SK-N-DZ (cell line): Measurements from ENCODE around the gene MACROD2.
A peak's percentile ranks its signal among the peaks of the same experiment; 100 is the strongest.
"Not testable (repeated sequence)": the region's sequence is repeated elsewhere in the genome, so short reads cannot be mapped to it uniquely, and the experiment has no call there.

Source experiments
- DNase-seq: peaks from one replicate; pipeline ENCODE4 v3.0.0-alpha.2; 2015; ENCODE audit warnings: low spot score

MACROD2 gene

DNA sequence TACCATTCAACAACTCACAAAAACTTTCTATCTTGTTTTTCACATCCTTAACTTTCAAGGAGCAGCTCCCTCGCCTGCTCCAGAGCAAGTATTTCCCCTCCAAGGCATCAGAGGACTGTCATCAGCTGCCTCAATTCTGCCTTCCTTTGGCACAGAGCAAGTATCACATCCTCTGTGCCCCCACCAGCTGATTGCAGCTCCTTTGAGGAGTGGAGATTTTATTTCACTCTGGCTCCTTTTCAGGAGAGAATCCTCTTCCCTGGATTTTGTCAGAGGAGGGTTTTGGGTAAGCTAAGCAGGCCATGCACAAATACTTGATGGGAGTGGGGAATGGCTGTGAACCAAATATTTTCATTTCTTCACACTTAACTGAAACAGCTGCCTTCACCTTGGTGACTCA, 952.6 kb downstream of the MACROD2 start:
- DNase-seq: no peak

DNA sequence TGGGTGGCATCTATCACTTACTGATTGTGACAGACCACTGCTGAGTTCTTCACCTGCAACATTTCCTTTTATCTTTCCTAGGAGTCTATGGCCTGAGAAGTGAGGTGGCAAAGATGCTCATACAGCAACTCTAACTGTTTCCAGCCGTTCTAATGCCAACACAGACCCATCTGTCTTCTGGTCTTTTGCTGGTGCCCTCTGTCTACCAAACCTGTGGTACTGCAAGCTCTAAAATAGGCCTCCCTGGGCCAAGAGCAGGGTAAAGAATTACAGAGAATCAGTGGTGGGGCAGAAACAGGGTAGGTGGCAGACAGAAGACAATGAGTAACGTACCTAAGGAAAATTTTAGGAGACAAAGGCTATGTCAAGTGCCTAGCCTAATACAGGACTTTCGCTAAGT, 953.1 kb downstream of the MACROD2 start:
- peak; percentile 35 for DNase-seq

DNA sequence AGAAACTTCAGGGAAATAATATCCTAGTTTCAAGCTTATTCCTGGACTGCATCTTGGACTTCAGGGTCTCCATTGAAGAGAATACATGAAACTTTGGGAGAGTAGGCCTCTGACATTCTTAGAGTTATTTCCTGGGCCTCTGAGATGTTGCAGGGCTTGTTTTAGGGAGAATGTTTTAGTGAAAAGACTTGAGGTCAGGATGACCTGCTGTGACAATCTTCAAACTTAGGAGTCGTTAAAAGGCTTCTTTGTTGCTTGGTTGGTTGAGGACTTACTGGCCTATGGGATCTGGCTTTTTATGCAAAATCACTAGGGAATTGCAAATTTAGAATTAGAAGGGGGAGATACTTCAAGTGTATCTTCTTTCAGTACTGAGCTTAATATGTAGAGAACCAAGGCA, 955.3 kb downstream of the MACROD2 start:
- DNase-seq: no peak

DNA sequence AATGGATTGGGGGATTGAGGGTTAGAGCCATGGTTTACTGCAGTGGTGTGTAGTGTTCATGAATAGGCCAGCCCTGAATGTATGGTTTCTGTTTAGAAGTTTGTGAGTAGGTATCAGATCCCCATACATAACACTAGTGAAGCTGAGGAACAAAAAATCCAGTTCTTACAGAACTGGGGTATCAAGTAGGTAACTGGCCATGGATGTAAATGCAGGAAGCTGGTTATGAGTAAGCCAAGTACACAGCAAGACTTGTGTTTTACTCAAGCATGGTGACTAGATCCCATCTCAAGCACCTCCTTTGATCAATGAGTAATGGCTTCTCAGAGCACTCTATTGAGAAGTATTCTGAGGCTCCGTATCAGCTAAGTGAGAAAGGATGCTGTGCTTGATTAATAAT, 955.8 kb downstream of the MACROD2 start:
- DNase-seq: no peak

GRCh38 chr20:14951707-14952418, 956.5 kb downstream of the MACROD2 start:
- peak; percentile 61 for DNase-seq

DNA sequence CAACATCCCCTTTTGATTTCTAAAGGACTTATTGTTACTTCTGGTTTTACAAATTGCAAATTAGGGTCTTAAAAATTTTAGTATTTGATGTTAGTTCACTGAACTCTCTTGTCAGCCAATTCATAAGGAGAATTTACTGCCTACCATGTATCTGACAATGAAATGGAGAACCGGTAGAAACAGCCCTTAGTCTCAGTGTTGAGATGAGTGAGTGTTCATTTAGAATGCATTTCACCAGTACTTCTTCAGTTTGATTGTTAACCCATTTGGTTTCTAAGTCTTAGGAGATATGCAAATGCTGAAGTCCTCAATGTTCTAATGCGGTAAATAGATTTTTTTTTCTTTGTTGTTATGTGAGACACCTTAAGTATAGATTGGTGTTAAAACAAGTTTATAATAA, 958.4 kb downstream of the MACROD2 start:
- DNase-seq: no peak

- peak; percentile 77 for DNase-seq
Measured at GRCh38 chr20:14955399-14955798, 960.1 kb downstream of the MACROD2 start.

- peak; percentile 76 for DNase-seq
Measured at GRCh38 chr20:14956026-14956425, 960.7 kb downstream of the MACROD2 start.

- no peak for DNase-seq
Measured at GRCh38 chr20:14956538-14956937, 961.2 kb downstream of the MACROD2 start.

- peak; percentile 45 for DNase-seq
Measured at GRCh38 chr20:14957402-14957801, 962.1 kb downstream of the MACROD2 start.

DNA sequence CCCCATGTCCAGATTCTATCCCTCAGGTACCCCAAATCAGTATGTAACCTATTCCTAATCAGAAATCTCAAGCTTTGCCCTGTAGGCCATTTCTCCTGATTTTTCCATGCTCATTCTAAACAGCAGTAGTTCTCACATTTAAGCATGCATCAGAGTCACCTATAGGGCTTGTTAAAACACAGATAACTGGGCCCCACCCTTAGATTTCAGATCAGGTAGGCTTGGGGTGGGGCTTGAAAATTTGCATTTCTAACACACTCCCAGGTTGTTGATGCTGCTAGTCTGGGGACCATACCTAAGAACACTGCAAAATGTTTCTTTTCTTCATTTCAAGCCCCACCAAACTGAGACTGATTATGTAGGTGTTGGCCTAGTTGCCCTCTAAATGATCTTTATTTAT, 963.3 kb downstream of the MACROD2 start:
- no peak for DNase-seq

DNA sequence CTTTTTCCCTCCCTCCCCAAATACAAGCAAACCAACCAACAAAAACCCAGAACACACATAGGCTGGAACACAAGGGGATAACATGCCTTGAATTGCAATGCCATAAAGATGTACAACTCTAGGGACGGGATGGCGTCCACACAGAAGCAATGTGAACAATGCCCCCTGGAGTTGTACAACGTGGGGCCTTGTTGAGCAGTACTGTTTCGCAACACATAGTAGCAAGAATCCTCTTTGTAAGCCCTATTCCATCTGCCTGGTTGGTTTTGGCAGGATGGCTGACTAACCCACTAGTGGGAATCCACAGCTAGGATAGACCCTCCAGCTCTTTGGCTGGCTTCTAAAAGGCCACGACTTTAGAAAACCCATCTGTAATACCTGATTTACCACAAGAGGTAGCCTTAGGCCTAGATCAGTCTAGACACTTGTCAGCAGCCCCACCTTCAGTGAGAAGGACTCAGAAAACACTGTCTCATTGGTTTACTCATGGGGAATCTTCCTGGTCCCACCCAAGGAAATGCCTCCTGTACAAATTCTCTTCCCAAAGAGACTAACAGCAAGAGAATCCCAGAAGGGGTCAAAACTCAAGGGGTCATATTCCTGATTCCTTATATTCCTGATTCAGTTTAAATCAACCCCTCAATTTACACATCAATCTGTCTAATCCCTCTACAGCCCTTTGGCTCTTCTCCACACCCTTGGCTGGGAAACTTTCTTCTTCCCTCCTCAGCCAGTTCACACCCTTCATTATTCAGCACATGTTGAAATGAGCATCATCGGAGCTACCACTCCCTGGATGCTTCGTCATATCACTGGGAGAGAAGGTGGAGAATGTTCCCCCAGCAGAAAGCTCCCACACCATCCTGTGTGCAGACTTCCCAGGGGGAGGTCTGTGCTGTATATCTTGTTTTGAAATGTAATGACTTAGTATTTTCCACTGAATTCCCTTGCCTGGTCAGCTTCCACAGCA, 964.5 kb downstream of the MACROD2 start:
- DNase-seq: no peak

DNA sequence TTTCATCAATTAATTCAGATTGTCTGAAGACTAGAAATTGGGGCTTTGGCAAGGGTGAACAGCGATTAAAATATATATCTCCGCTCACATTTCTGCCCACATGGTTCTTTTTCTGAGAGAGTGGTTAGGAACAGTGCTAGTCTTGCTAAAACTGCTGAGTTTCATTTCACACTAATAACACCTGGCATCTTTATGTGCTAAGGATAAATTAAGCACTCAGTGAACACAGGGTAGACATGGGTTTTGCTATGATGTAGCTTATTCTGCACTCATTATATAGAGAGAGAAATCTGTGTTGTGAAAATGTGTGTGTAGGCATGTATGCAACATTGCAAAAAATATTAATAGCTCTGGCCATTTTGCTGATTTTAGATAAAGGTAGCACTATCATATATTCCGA, 965.5 kb downstream of the MACROD2 start:
- DNase-seq: no peak

DNA sequence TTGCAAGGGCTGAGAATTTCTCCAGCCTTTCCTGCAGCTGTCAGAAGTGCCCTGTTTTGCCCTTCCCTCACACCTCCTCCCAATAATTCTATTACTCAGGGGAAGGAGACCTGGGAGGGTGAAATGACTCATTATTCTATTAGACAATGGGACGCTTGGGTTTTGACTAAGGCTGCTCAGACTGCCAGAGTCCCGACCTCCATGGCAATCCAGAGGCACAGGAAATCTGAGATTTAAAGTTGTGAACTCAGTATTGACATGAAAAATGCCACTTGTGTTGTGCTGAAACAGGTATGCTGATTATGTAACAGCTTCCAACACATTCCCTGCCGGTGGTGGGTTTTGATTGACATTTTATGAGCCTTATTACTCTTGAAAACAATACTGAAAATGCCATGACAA, 967.9 kb downstream of the MACROD2 start:
- no peak for DNase-seq

DNA sequence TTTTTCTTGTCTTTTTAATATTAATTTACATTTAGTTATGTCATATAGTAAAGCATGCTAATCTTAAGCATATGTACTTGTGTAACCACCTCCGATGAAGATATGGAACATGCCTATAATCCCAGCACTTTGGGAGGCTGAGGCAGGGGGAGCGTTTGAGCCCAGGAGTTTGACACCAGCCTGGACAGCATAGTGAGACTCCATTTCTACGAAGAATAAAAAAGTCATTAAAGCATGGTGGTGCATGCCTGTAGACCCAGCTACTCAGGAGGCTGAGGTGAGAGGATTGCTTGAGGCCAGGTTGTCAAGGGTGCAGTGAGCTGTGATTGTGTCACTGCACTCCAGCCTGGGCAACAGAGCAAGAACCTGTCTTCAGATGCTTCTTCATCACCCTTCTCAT, 970.9 kb downstream of the MACROD2 start:
- no peak for DNase-seq

- DNase-seq: no peak
Measured at GRCh38 chr20:14966808-14967207, 971.5 kb downstream of the MACROD2 start.

GRCh38 chr20:14972256-14972655, 976.9 kb downstream of the MACROD2 start:
- no peak for DNase-seq

- DNase-seq: no peak
Measured at GRCh38 chr20:14972690-14973089, 977.4 kb downstream of the MACROD2 start.

- DNase-seq: no peak
Measured at GRCh38 chr20:14979453-14979986, 984.2 kb downstream of the MACROD2 start.

DNA sequence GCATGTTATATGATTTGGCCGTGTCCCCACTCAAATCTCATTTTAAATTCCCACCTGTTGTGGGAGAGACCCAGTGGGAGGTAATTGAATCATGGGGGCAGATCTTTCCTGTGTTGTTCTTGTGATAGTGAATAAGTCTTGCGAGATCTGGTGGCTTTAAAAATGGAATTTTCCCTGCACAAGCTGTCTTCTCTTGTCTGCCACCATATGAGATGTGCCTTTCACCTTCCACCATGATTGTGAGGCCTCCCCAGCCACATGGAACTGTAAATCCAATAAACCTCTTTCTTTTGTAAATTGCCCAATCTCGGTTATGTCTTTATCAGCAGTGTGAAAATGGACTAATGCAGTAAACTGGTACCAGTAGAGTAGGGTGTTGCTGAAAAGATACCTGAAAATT, 986.2 kb downstream of the MACROD2 start:
- DNase-seq: not testable (repeated sequence)

DNA sequence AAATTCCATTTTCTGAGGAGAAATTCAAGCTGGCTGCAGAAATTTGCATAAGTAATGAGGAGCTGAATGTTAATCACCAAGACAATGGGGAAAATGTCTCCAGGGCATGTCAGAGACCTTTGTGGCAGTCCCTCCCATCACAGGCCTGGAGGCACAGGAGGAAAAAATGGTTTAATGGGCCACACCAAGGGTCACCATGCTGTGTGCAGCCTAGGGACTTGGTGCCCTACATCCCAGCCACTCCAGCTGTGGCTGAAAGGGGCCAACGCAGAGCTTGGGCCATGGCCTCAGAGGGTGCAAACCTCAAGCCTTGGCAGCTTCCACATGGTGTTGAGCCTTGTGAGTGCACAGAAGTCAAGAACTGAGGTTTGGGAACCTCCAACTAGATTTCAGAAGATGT, 987.0 kb downstream of the MACROD2 start:
- DNase-seq: not testable (repeated sequence)

GRCh38 chr20:14984305-14984704, 989.0 kb downstream of the MACROD2 start:
- DNase-seq: no peak
